ENCODE measurements around the gene IGFN1. TPM values are rescaled to one million over a fixed set of nuclear protein-coding genes. Genes with fewer than 3 reads are reported as not detected.
A peak's percentile ranks its signal among the peaks of the same experiment; 100 is the strongest.

Gene IGFN1
- total RNA-seq, 1 experiment from 2014 or later, result 0.04 TPM

DNA sequence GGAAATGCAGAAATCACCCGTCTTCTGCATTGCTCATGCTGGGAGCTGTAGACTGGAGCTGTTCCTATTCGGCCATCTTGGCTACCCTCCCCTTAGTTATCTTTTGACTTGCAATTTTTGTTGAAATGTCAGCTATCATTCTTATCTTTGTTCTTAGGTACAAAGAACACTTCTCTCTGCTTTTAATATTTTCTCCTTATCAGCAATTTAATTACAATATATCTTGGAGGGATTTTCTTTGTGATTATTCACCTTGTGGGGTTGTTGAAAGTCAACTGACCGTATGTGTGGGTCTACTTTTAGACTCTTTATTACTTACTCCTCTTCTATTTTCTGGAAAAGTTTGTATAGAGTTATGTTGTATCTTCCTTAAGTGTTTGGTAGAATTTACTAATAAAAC lies 49.5 kb downstream of the IGFN1 start:
- no peaks in the 10 kb centered on the region for H3K36me3 ChIP-seq (ENCODE audit: low read depth, low read length)
- no peak overlapping the region for H3K4me3 ChIP-seq (ENCODE audit: low read length)
- CTCF ChIA-PET, result no interaction called here
- H3K9me2 ChIP-seq (replicated peaks; ENCODE audit: low read length), result no peaks in the 10 kb centered on the region
- no peaks in the 10 kb centered on the region for H4K20me1 ChIP-seq (ENCODE audit: low read length)
- POLR2A ChIA-PET (ENCODE audit: unreplicated experiment), result no interaction called here
- H3K27me3 ChIP-seq (ENCODE audit: low read length), result peaks cover 49% of the 10 kb centered on the region
- no peak for TF ChIP-seq EZH2phosphoT487 (IDR thresholded peaks at IDR 0.05; ENCODE audit: borderline replicate concordance, low read length)
- no peak for TF ChIP-seq EZH2 (IDR thresholded peaks at IDR 0.05; ENCODE audit: low read length, unreplicated experiment)
- TF ChIP-seq, protein P1, sequence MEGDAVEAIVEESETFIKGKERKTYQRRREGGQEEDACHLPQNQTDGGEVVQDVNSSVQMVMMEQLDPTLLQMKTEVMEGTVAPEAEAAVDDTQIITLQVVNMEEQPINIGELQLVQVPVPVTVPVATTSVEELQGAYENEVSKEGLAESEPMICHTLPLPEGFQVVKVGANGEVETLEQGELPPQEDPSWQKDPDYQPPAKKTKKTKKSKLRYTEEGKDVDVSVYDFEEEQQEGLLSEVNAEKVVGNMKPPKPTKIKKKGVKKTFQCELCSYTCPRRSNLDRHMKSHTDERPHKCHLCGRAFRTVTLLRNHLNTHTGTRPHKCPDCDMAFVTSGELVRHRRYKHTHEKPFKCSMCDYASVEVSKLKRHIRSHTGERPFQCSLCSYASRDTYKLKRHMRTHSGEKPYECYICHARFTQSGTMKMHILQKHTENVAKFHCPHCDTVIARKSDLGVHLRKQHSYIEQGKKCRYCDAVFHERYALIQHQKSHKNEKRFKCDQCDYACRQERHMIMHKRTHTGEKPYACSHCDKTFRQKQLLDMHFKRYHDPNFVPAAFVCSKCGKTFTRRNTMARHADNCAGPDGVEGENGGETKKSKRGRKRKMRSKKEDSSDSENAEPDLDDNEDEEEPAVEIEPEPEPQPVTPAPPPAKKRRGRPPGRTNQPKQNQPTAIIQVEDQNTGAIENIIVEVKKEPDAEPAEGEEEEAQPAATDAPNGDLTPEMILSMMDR (conservative IDR thresholded peaks at IDR 0.05; ENCODE audit: low read depth, low read length), result no peak
- no peaks in the 10 kb centered on the region for H3F3A ChIP-seq (ENCODE audit: low read length, unreplicated experiment)
- no TSS peak for BruUV-seq (replicated peaks)
- H3K9ac ChIP-seq (ENCODE audit: low read length), result no peak overlapping the region
- no peaks in the 10 kb centered on the region for H3K79me2 ChIP-seq (ENCODE audit: low read length)
- DNase-seq (no peak), ATAC-seq (no peak)
- no peak overlapping the region for H3K4me2 ChIP-seq (ENCODE audit: low read length)
- H3K27ac ChIP-seq (ENCODE audit: low read length), result no peak overlapping the region
- intact Hi-C loops (cut with micrococcal nuclease), result no loop called here
- H2AFZ ChIP-seq (ENCODE audit: low read length), result no peak overlapping the region
- H3K9me3 ChIP-seq (ENCODE audit: low read length), result no peaks in the 10 kb centered on the region
- H3K4me1 ChIP-seq (ENCODE audit: insufficient read depth, low read length), result peaks cover 4% of the 10 kb centered on the region

DNA sequence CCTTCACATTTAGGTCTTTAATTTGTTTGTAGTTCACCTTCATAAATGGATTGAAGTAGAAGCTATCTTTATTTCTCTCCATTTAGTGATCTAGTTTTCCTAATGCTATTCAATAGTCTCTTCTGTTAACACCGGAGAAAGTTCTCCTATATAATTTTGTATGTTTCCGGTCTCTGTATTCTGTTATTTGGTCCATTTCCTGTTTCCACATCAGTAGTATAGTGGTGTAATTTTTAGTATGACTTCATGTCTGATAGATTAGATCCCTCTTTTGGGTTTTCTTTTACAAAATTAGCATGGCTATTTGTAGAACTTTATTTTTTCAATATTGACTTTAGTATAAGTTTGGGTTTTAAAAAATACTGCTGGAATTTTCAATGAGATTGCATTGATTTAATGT lies 51.1 kb downstream of the IGFN1 start:
- ChIA-PET POLR2A (ENCODE audit: unreplicated experiment) (no interaction called here), CTCF (interaction anchor here (0.5 to 0.6 kb wide), 2 partner anchors 105 to 120 kb away, joined by 3 to 6 read pairs; no protein-coding TSS in a partner anchor)
- Histone ChIP-seq H3K9me3 (ENCODE audit: low read length) (no peaks in the 10 kb centered on the region), H3K4me1 (ENCODE audit: insufficient read depth, low read length) (peaks cover 8% of the 10 kb centered on the region), H3K27me3 (ENCODE audit: low read length) (peaks cover 63% of the 10 kb centered on the region), H3K4me3 (ENCODE audit: low read length) (no peak overlapping the region), H3K4me2 (ENCODE audit: low read length) (no peak overlapping the region), H3K36me3 (ENCODE audit: low read depth, low read length) (no peaks in the 10 kb centered on the region), H4K20me1 (ENCODE audit: low read length) (no peaks in the 10 kb centered on the region), H3K27ac (ENCODE audit: low read length) (no peak overlapping the region), H2AFZ (ENCODE audit: low read length) (no peak overlapping the region), H3K9me2 (replicated peaks; ENCODE audit: low read length) (no peaks in the 10 kb centered on the region), H3K79me2 (ENCODE audit: low read length) (no peaks in the 10 kb centered on the region), H3K9ac (ENCODE audit: low read length) (no peak overlapping the region), H3F3A (ENCODE audit: low read length, unreplicated experiment) (no peaks in the 10 kb centered on the region)
- BruUV-seq (replicated peaks), result no TSS peak
- TF ChIP-seq, protein P1 (conservative IDR thresholded peaks at IDR 0.05; ENCODE audit: low read depth, low read length), result no peak
- peak; percentile 19; the same call in 1 of the 2 replicates for TF ChIP-seq EZH2phosphoT487 (IDR thresholded peaks at IDR 0.05; ENCODE audit: borderline replicate concordance, low read length)
- intact Hi-C loops (cut with micrococcal nuclease), result no loop called here
- ATAC-seq (no peak), DNase-seq (no peak)

DNA sequence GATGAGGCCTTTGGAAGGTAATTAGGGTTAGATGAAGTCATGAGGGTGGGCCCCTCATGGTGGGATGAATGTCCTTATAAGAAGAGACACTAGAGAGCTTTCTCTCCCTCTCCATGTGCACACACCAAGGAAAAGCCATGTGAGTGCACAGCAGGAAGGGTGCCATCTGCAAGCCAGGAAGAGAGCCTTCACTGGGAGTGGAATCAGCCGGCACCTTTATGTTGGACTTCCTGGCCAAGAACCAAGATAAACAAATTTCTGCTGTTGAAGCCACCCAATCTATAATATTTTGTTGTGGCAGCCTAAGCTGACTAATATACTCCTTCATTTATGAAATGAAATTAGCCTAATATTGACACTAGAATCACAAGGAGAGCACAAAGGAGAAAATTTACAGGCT lies 54.5 kb downstream of the IGFN1 start:
- H3K9me3 ChIP-seq (ENCODE audit: low read length), result no peaks in the 10 kb centered on the region
- DNase-seq (peak; percentile 69), ATAC-seq (peak; percentile 89)
- ChIA-PET CTCF (no interaction called here), POLR2A (ENCODE audit: unreplicated experiment) (no interaction called here)
- no peak overlapping the region for H2AFZ ChIP-seq (ENCODE audit: low read length)
- BruUV-seq (replicated peaks), result no TSS peak
- peaks cover 64% of the 10 kb centered on the region for H3K27me3 ChIP-seq (ENCODE audit: low read length)
- no peaks in the 10 kb centered on the region for H3F3A ChIP-seq (ENCODE audit: low read length, unreplicated experiment)
- H3K4me2 ChIP-seq (ENCODE audit: low read length), result no peak overlapping the region
- intact Hi-C loops (cut with micrococcal nuclease), result no loop called here
- H3K4me3 ChIP-seq (ENCODE audit: low read length), result no peak overlapping the region
- H4K20me1 ChIP-seq (ENCODE audit: low read length), result no peaks in the 10 kb centered on the region
- no peaks in the 10 kb centered on the region for H3K79me2 ChIP-seq (ENCODE audit: low read length)
- no peak overlapping the region for H3K9ac ChIP-seq (ENCODE audit: low read length)
- no peak overlapping the region for H3K27ac ChIP-seq (ENCODE audit: low read length)
- TF ChIP-seq EZH2 (IDR thresholded peaks at IDR 0.05; ENCODE audit: low read length, unreplicated experiment) (no peak), EZH2phosphoT487 (IDR thresholded peaks at IDR 0.05; ENCODE audit: borderline replicate concordance, low read length) (no peak)
- TF ChIP-seq, protein P1 (conservative IDR thresholded peaks at IDR 0.05; ENCODE audit: low read depth, low read length), result no peak
- peaks cover 8% of the 10 kb centered on the region for H3K4me1 ChIP-seq (ENCODE audit: insufficient read depth, low read length)
- no peaks in the 10 kb centered on the region for H3K9me2 ChIP-seq (replicated peaks; ENCODE audit: low read length)
- H3K36me3 ChIP-seq (ENCODE audit: low read depth, low read length), result no peaks in the 10 kb centered on the region
